SKM-1 treated with dmso at 0.1 percent for 144 hours (cell line): ENCODE measurements around the gene MIPOL1.
"Not testable (repeated sequence)": the region's sequence is repeated elsewhere in the genome, so short reads cannot be mapped to it uniquely, and the experiment has no call there.

Experiments
- DNase-seq: peaks from one replicate; lab custom pipeline; 2025; ENCODE audit not compliant: unreplicated experiment; lab: John Stamatoyannopoulos, UW

The MIPOL1 gene

GRCh38 chr14:37197421-37198272, at the start of gene MIPOL1:
Gene MIPOL1 (plus strand): TSS chr14:37197937. CDS start chr14:37247889, 49,952 bp downstream.
- peak; percentile 19 for DNase-seq

GRCh38 chr14:37150414-37150813, 47.3 kb upstream of the MIPOL1 start:
- peak; percentile 30 for DNase-seq

- no peak for DNase-seq
These were observed 44.7 kb upstream of the MIPOL1 start for GRCh38 chr14:37153005-37153404.

- DNase-seq, result no peak
These were observed 44.3 kb upstream of the MIPOL1 start for GRCh38 chr14:37153483-37153882.

GRCh38 chr14:37157987-37158386, 39.8 kb upstream of the MIPOL1 start:
- DNase-seq, result no peak

GRCh38 chr14:37162307-37162706, 35.4 kb upstream of the MIPOL1 start:
- DNase-seq, result not testable (repeated sequence)

GRCh38 chr14:37165794-37166193, 31.9 kb upstream of the MIPOL1 start:
- no peak for DNase-seq

- DNase-seq, result no peak
These were observed 30.3 kb upstream of the MIPOL1 start for GRCh38 chr14:37167151-37168047.

GRCh38 chr14:37168721-37169120, 29.0 kb upstream of the MIPOL1 start:
- DNase-seq, result no peak

- no peak for DNase-seq
These were observed 27.5 kb upstream of the MIPOL1 start for GRCh38 chr14:37170237-37170636.

GRCh38 chr14:37170993-37171392, 26.7 kb upstream of the MIPOL1 start:
- no peak for DNase-seq

GRCh38 chr14:37171678-37172023, 26.1 kb upstream of the MIPOL1 start:
- no peak for DNase-seq

- DNase-seq, result peak; percentile 67
These were observed 25.5 kb upstream of the MIPOL1 start, which contains the start of gene SLC25A21 for GRCh38 chr14:37172024-37172869. Gene SLC25A21 (minus strand): TSS chr14:37172606.

- DNase-seq, result no peak
These were observed 24.7 kb upstream of the MIPOL1 start for GRCh38 chr14:37172936-37173614.

- no peak for DNase-seq
These were observed 17.7 kb upstream of the MIPOL1 start for GRCh38 chr14:37179896-37180502.

- not testable (repeated sequence) for DNase-seq
These were observed 16.9 kb upstream of the MIPOL1 start for GRCh38 chr14:37180886-37181285.

- DNase-seq, result no peak
These were observed 16.3 kb upstream of the MIPOL1 start for GRCh38 chr14:37181441-37181840.

- DNase-seq, result not testable (repeated sequence)
These were observed 13.2 kb upstream of the MIPOL1 start for GRCh38 chr14:37184520-37184919.

- no peak for DNase-seq
These were observed 12.1 kb upstream of the MIPOL1 start for GRCh38 chr14:37185670-37186069.

- DNase-seq, result no peak
These were observed 10.9 kb upstream of the MIPOL1 start for GRCh38 chr14:37186865-37187264.
